ENCODE measurements around the gene BUD23.
"Not testable (repeated sequence)": the region's sequence is repeated elsewhere in the genome, so short reads cannot be mapped to it uniquely, and the experiment has no call there.

The BUD23 gene

GRCh38 chr7:73722182-73722581 lies 38.8 kb downstream of the BUD23 start:
- DNase-seq = not testable (repeated sequence)

- no peak for DNase-seq
Observed at GRCh38 chr7:73722785-73723184, 39.4 kb downstream of the BUD23 start.

- no peak for DNase-seq
Observed at GRCh38 chr7:73723813-73724212, 40.4 kb downstream of the BUD23 start.

GRCh38 chr7:73726083-73726466 lies 42.7 kb downstream of the BUD23 start:
- DNase-seq = no peak

- DNase-seq = no peak
Observed at GRCh38 chr7:73727952-73728351, 44.6 kb downstream of the BUD23 start.

GRCh38 chr7:73728551-73728950 lies 45.2 kb downstream of the BUD23 start:
- no peak for DNase-seq

- no peak for DNase-seq
Observed at GRCh38 chr7:73730485-73730884, 47.1 kb downstream of the BUD23 start.

- DNase-seq = no peak
Observed at GRCh38 chr7:73732397-73732796, 49.0 kb downstream of the BUD23 start.

GRCh38 chr7:73734619-73735527 lies 51.5 kb downstream of the BUD23 start:
- DNase-seq = peak; percentile 80

GRCh38 chr7:73735528-73735905 lies 52.1 kb downstream of the BUD23 start:
- DNase-seq = no peak

GRCh38 chr7:73736885-73737284 lies 53.5 kb downstream of the BUD23 start:
- no peak for DNase-seq

GRCh38 chr7:73737491-73738219 lies 54.3 kb downstream of the BUD23 start:
- no peak for DNase-seq

GRCh38 chr7:73738220-73738611 lies 54.8 kb downstream of the BUD23 start:
- DNase-seq = peak; percentile 49

- peak; percentile 95 for DNase-seq
Observed at GRCh38 chr7:73738612-73739386, 55.4 kb downstream of the BUD23 start, which contains the start of gene ABHD11. ABHD11 (minus strand) TSS chr7:73738802; CDS start chr7:73738770, 32 bp downstream.

GRCh38 chr7:73739387-73739767 lies 56.0 kb downstream of the BUD23 start:
- no peak for DNase-seq

- DNase-seq = no peak
Observed at GRCh38 chr7:73740212-73740611, 56.8 kb downstream of the BUD23 start.

- no peak for DNase-seq
Observed at GRCh38 chr7:73740771-73741170, 57.4 kb downstream of the BUD23 start.

- peak; percentile 76 for DNase-seq
Observed at GRCh38 chr7:73741600-73741999, 58.2 kb downstream of the BUD23 start.

- DNase-seq = peak; percentile 46
Observed at GRCh38 chr7:73742338-73742752, 58.9 kb downstream of the BUD23 start.

GRCh38 chr7:73742753-73743641 lies 59.6 kb downstream of the BUD23 start:
- peak; percentile 98 for DNase-seq

- DNase-seq = no peak
Observed at GRCh38 chr7:73746378-73746777, 63.0 kb downstream of the BUD23 start.
